B cell (primary cell): ENCODE data around the gene KCND2. TPM values are rescaled to one million over a fixed set of nuclear protein-coding genes. Genes with fewer than 3 reads are reported as not detected.

Experiments used
- ATAC-seq: fragments of 200-7000 bp; cut with Tn5 transposase; one replicate; pipeline ENCODE4 v1.10.0; 2021; ENCODE audit warnings: low read depth, mild to moderate bottlenecking, moderate number of reproducible peaks, moderate library complexity
- CTCF ChIA-PET: fragments of 350-600 bp; sonication (Branson Sonifier 250); formaldehyde crosslinking; loops from one replicate; lab custom pipeline; 2021; ENCODE audit warnings: antibody characterized with exemption, inconsistent platforms; lab: Charles Lee
- POLR2A ChIA-PET: fragments of 350-600 bp; sonication (Branson Sonifier 250); formaldehyde crosslinking; loops from one replicate; lab custom pipeline; 2021; ENCODE audit warnings: antibody characterized with exemption; lab: Charles Lee
- DNase-seq: peaks from one replicate; pipeline ENCODE4 v3.0.0; 2013
- H2AFZ ChIP-seq: 2 replicates; pipeline ENCODE4 v1.6.1; 2012; ENCODE audit warnings: mild to moderate bottlenecking, low read depth, low read length; ENCODE audit not compliant: insufficient read depth, poor library complexity, severe bottlenecking
- H3K27ac ChIP-seq, 2 donors: 1 replicate in 1 of 2; 2 replicates in 1 of 2; pipeline ENCODE4 v1.5.1; 2012 to 2013; ENCODE audit warnings: low read length in 2 of 2, mild to moderate bottlenecking in 2 of 2, moderate library complexity in 1 of 2
- H3K27me3 ChIP-seq, 4 experiments: fragments of 200-600 bp in 1 of 4; sonication (generic) in 1 of 4; replicated peaks in 1 of 4; 1 replicate in 2 of 4; 2 replicates in 2 of 4; pipeline versions ENCODE4 v1.6.1 to v1.7.0; 2013 to 2016; ENCODE audit warnings: low read length in 3 of 4, mild to moderate bottlenecking in 2 of 4, mixed read lengths in 1 of 4, moderate library complexity in 1 of 4; ENCODE audit not compliant: insufficient read depth in 4 of 4, control insufficient read depth in 3 of 4; ENCODE audit errors: control extremely low read depth in 1 of 4
- H3K36me3 ChIP-seq, 2 experiments: replicated peaks in 1 of 2; 1 replicate in 1 of 2; 2 replicates in 1 of 2; pipeline versions ENCODE4 v1.6.1 to v1.7.1; 2013; ENCODE audit warnings: low read length in 1 of 2; ENCODE audit not compliant: insufficient read depth in 2 of 2, control insufficient read depth in 1 of 2; ENCODE audit errors: control extremely low read depth in 1 of 2, extremely low read depth in 1 of 2
- H3K4me1 ChIP-seq, 2 donors: fragments of 200-600 bp in 1 of 2; sonication (generic) in 1 of 2; 1 replicate in 1 of 2; 2 replicates in 1 of 2; pipeline versions ENCODE4 v1.5.1 to v1.6.1; 2013 to 2017; ENCODE audit warnings: low read length in 2 of 2; ENCODE audit not compliant: control insufficient read depth in 2 of 2, insufficient read depth in 2 of 2
- H3K4me2 ChIP-seq: replicated peaks from 2 replicates; pipeline ENCODE3; 2012; ENCODE audit warnings: mild to moderate bottlenecking, low read depth, low read length; ENCODE audit not compliant: poor library complexity, severe bottlenecking
- H3K4me3 ChIP-seq, 5 experiments: fragments of 200-600 bp in 1 of 5; sonication (generic) in 1 of 5; 1 replicate in 3 of 5; 2 replicates in 2 of 5; pipeline versions ENCODE4 v1.5.1 to v1.7.0; 2011 to 2016; ENCODE audit warnings: low read length in 4 of 5, mild to moderate bottlenecking in 4 of 5, low read depth in 2 of 5, control low read depth in 1 of 5, moderate library complexity in 1 of 5; ENCODE audit not compliant: insufficient read depth in 1 of 5; ENCODE audit errors: control extremely low read depth in 1 of 5, extremely low read depth in 1 of 5
- H3K79me2 ChIP-seq: fragments of 200-600 bp; sonication (generic); one replicate; pipeline ENCODE4 v1.6.0; 2016; ENCODE audit warnings: low read length; ENCODE audit not compliant: control insufficient read depth, insufficient read depth
- H3K9ac ChIP-seq: fragments of 200-600 bp; sonication (generic); 2 replicates; pipeline ENCODE4 v1.6.1; 2017; ENCODE audit warnings: mild to moderate bottlenecking, low read length, moderate library complexity
- H3K9me3 ChIP-seq, 3 donors: one replicate each; pipeline versions ENCODE4 v1.6.1 to v1.7.1; 2013; ENCODE audit warnings: low read length in 2 of 3; ENCODE audit not compliant: control insufficient read depth in 2 of 3, insufficient read depth in 1 of 3; ENCODE audit errors: control extremely low read depth in 1 of 3
- H4K20me1 ChIP-seq: 2 replicates; pipeline ENCODE4 v1.6.0; 2012; ENCODE audit warnings: mild to moderate bottlenecking, low read length; ENCODE audit not compliant: insufficient read depth, control insufficient read depth, poor library complexity, severe bottlenecking
- H3K27ac Mint-ChIP-seq: one replicate; pipeline ENCODE4 v1.8.0; 2021; ENCODE audit warnings: mixed read lengths
- H3K27me3 Mint-ChIP-seq: one replicate; pipeline ENCODE4 v1.8.0; 2021; ENCODE audit warnings: mixed read lengths
- H3K4me1 Mint-ChIP-seq: one replicate; pipeline ENCODE4 v1.8.0; 2021; ENCODE audit warnings: mixed read lengths
- H3K4me3 Mint-ChIP-seq: one replicate; pipeline ENCODE4 v1.8.0; 2021; ENCODE audit warnings: mixed read lengths
- H3K9me3 Mint-ChIP-seq: one replicate; pipeline ENCODE4 v1.8.0; 2022; ENCODE audit warnings: mixed read lengths; ENCODE audit not compliant: insufficient read depth
- CTCF ChIP-seq: fragments of 200-600 bp; IDR thresholded peaks from one replicate; pipeline ENCODE4 v1.8.0; 2022; ENCODE audit warnings: antibody characterized with exemption, mild to moderate bottlenecking
- EZH2 ChIP-seq: IDR thresholded peaks from 2 replicates; pipeline ENCODE4 v1.6.1; 2012; ENCODE audit warnings: borderline replicate concordance, low read depth, mild to moderate bottlenecking, moderate library complexity, low read length; ENCODE audit not compliant: insufficient read depth, poor library complexity, severe bottlenecking
- WGBS: methylation state at CpG from one replicate; pipeline ENCODE4 v1.1.5; 2013; ENCODE audit warnings: missing lambda C conversion rate; ENCODE audit not compliant: insufficient coverage; 5-methylcytosine and 5-hydroxymethylcytosine counted together
- intact Hi-C: fragments of 100-400 bp; cut with micrococcal nuclease; formaldehyde crosslinking; loops from one replicate; pipeline ENCODE4 v1.10.0; 2022
- polyA plus RNA-seq: library from polyadenylated mRNA; depleted of rRNA; stranded (reverse); fragments of >200 nt; gene quantifications from 2 replicates; pipeline ENCODE4 v1.2.3, GENCODE V29; 2012
- total RNA-seq, 2 donors: library from RNA; stranded (reverse); fragments of 120-200 nt in 1 of 2; gene quantifications; 1 replicate in 1 of 2; 2 replicates in 1 of 2; pipeline versions ENCODE4 v1.2.3 to v1.2.4, GENCODE V29; 2013 to 2022

KCND2 gene
- total and polyA plus RNA-seq, 2 donors (not counting 1 experiment from before 2014, with no cell fraction given), result not detected

DNA sequence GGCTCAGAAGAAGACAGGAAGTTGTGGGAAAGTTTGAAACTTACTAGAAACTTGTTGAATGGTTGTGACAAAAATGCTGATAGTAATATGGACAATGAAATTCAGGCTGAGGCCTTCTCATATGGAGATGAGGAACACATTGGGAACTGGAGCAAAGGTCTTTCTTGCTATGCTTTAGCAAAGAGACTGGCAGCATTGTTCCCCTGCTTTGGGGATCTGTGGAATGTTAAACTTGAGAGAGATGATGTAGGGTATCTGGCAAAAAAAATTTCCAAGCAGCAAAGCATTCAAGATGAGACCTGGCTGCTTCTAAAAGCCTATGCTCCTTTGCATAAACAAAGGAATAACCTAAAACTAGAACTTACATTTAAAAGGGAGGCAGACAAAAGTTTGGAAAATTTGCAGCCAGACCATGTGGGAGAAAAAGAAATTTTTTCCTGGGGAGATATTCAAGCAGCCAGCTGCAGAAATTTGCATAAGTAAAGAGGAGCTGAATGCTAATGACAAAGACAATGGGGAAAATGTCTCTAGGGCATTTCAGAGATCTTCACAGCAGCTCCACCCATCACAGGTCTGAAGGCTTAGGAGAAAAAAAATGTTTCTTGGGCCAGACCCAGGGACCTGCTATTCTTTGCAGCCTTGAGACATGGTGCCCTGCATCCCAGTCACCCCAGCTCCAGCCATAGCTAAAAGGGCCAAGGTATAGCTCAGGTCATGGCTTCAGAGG, 16.5 kb upstream of the KCND2 start:
- TF ChIP-seq EZH2, result no peak
- no peak for TF ChIP-seq CTCF
- CTCF ChIA-PET, result no interaction called here
- Histone ChIP-seq H3K79me2 (no peaks in the 10 kb centered on the region), H3K4me1 (no peaks in the 10 kb centered on the region), H3K27me3 (no peaks in the 10 kb centered on the region), H2AFZ (no peak overlapping the region), H3K4me2 (no peak overlapping the region), H4K20me1 (no peaks in the 10 kb centered on the region), H3K9me3 (peaks cover 0 to 7% (median 0%) of the 10 kb centered on the region in 3 donors), H3K4me3 (no peak overlapping the region), H3K27ac (no peak overlapping the region), H3K9ac (no peak overlapping the region), H3K36me3 (no peaks in the 10 kb centered on the region)
- Mint-ChIP-seq H3K27ac (no peak overlapping the region), H3K27me3 (no peaks in the 10 kb centered on the region), H3K4me1 (no peaks in the 10 kb centered on the region), H3K9me3 (peaks cover 2% of the 10 kb centered on the region), H3K4me3 (no peak overlapping the region)
- no peak for DNase-seq
- ATAC-seq, result no peak
- POLR2A ChIA-PET, result no interaction called here
- intact Hi-C loops, result no loop called here

- TF ChIP-seq CTCF, result no peak
- TF ChIP-seq EZH2, result no peak
- no peaks in the 10 kb centered on the region for H3K4me1 Mint-ChIP-seq
- Histone ChIP-seq H2AFZ (no peak overlapping the region), H3K27me3 (no peaks in the 10 kb centered on the region), H3K9ac (no peak overlapping the region), H3K9me3 (peaks cover 0 to 7% (median 0%) of the 10 kb centered on the region in 3 donors), H3K36me3 (no peaks in the 10 kb centered on the region), H3K79me2 (no peaks in the 10 kb centered on the region), H3K27ac (no peak overlapping the region), H3K4me1 (no peaks in the 10 kb centered on the region), H4K20me1 (no peaks in the 10 kb centered on the region), H3K4me2 (no peak overlapping the region), H3K4me3 (no peak overlapping the region)
- no peak overlapping the region for H3K4me3 Mint-ChIP-seq
- H3K27ac Mint-ChIP-seq, result no peak overlapping the region
- H3K27me3 Mint-ChIP-seq, result no peaks in the 10 kb centered on the region
- POLR2A ChIA-PET, result no interaction called here
- no peak for ATAC-seq
- CTCF ChIA-PET, result no interaction called here
- WGBS, result no CpG with 5 or more reads among the region's 2 CpGs
- intact Hi-C loops, result no loop called here
- no peak for DNase-seq
- peaks cover 2% of the 10 kb centered on the region for H3K9me3 Mint-ChIP-seq
These were observed 13.6 kb upstream of the KCND2 start for GRCh38 chr7:120259386-120259785.
